Measurements from ENCODE around the gene SEMA5A.

SEMA5A gene

DNA sequence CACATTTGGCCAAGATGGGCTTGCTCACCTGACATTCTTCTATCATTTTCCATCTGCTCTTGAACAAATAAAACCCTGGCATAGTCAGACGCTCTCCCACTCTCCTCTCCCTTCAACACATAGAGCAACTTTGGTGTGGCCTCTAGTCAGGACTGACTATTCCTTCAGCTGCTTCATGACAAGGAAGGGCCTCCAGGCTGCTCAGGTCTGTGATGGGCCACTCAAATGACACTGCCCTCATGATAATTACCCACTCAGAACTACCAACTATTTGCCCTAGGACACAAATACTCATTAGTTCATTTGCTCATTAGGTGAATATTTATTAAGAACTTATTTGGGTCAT, 376.3 kb downstream of the SEMA5A start:
- no peak for DNase-seq (ENCODE audit: low read depth)

DNA sequence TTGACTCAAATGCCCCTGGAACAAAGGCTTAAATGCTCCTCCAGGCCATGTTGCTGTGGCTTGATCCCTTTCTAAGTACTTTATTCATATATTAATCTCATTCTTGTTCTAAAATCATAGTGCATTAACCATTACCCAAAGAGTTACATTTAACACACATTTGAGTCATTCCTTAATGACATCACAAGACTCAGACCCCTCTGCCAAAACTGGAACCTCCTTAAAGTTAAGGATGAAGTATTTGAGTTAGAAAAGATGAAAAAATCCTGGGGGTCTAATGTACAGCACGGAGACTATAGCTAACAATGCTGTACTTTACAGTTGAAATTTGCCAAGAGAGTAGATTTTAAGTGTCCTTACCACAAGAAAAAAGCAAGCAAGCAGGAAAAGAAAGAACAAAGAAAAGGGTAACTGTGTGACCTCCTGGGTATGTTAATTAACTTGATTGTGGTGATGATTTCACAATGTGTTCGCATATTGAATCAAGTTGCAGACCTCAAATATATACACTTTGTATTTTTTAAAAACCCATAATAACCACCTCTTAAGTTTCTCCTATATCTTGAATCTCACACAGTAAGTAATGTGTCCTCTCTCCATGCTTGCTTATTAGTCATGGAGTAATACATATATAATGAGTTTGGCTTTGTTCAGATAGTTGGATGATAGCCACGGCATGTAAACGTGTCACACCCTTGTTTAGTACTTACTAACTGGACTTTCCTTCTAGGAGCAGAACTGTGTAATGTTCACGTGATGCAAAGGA, 376.9 kb downstream of the SEMA5A start:
- DNase-seq (ENCODE audit: low read depth), result no peak

DNA sequence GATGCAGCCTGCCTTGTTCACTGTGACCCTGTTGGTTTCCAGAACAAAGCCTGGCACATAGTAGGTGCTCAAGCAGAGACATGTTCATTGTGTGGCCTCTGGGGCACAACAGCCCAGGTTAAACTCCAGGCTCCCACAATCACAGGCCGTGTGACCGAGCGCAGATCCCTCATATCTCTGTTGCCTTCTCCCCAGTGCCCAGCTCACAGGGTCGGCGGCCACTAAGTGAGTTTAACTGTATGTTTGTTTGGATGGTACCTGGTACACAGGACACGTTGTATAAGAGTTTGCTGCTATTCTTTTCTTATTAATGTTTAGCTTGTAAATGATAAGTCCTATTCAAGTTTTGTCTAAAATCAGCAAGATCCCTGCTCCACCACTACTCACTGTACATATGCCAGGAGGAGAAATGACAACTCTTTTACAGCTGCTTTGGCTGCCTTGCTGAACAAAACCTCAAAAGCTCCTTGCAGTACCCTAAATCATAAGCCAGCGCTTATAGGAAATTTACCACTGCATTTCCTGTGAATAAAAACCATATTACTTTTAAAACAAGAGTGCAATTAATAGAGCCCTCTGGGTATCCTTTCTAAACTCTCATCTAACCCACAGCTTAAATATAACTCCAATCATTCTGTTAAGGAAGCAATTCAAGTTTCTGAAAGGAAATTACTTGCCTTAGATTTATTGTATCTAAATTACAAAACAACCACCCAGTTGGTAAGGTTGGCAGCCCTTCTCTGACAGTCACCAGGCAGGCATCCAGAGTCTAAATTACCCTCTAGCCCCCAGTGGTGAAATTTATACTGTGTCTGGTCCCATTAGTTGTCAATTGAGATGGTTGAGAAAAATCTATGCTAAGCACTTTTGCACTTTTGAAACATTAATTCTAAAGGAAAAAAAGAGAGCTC, 379.4 kb downstream of the SEMA5A start:
- no peak for DNase-seq (ENCODE audit: low read depth)

DNA sequence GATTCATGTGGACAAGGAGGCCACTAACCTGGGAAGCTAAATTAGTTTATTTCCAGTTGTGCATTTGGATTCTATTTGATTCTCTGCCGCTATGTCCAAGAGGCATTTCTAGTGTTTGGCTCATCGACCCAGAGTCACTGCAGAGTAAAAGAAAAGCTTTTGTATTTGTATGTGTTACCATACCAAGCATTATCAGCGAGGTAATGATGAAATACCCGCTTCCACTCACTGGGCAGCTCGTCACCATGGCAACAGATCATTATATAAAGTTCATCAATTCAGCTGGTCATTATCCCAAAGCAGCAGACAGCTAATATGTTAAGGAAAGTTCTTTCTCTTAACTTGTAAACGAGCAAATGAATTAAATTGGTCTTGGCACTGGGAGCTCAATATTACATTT, 380.3 kb downstream of the SEMA5A start:
- no peak for DNase-seq (ENCODE audit: low read depth)

DNA sequence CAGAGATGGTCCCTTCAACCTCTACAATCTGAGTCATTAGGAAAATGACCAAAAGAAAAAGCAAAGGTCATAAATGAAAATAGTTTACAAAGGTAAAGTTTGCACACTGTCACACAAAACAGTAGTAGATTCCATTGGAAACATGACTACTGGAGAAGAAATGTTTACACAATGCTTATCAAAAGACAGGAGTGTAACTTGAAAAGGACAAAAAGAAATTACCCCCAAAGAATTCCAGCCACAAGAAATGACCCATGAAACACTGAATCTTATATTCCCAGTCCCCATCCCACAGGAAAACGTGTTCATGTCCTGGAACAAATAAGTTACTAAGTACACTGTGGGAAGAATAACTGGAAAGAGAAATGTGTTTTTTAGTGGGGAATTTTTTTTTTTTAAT, 385.1 kb downstream of the SEMA5A start:
- DNase-seq (ENCODE audit: low read depth), result no peak

DNA sequence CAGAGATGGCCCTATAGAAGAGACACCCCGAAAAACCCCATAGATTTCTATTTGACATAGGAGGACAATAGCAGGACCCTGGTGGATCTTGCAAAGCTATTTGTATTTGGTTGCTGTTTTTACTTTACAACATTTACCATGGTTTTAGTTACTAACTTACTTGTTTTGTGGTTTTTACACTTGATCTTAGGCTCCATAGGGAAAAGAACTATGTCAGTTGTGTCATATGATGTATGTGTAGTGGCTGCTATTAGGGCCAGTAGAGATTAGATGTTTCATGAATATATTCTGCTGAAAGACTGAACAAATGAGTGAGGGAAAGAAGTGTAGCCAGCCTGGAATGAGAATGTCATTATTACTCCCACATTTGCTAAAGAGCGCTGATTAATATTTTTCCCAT, 388.1 kb downstream of the SEMA5A start:
- DNase-seq (ENCODE audit: low read depth), result no peak

DNA sequence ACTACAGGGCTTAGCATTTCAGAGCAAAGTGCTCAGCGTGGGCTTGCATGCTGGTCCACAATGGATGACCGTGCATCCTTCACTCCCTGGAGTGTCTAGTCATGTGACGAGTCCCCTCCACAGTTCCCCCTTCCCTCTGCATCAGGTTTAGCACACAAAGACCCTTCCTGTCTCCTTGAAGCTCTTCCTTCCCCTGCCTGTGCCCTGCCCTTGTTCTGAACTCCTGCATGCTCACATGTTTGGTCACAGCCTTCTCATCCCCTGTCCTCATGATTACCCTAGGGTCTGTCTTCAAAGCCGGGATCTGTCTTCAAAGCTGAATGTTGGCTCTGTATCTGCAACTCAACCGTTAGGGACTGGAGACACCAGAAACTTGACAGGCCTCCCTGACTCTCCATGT, 388.9 kb downstream of the SEMA5A start:
- DNase-seq (ENCODE audit: low read depth), result no peak

DNA sequence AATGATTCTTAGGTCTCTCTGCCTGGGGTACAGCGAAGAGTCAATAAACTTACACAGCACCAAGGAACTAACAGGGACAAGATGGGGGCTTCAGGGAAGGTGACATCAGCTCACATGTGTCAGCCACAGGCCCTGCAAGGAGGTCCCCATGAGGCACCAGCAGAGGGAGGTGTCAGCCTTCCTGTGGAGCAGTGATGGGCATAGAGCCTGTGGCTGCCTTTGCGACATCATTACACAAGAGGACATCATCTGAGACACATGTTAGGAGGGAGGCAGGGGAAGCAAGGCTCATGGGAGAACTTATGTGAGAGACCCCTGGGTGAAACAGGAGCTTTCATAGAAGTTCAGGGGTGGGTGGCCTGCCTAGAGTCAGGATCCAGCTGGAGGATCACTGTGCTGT, 389.6 kb downstream of the SEMA5A start:
- DNase-seq (ENCODE audit: low read depth), result no peak

DNA sequence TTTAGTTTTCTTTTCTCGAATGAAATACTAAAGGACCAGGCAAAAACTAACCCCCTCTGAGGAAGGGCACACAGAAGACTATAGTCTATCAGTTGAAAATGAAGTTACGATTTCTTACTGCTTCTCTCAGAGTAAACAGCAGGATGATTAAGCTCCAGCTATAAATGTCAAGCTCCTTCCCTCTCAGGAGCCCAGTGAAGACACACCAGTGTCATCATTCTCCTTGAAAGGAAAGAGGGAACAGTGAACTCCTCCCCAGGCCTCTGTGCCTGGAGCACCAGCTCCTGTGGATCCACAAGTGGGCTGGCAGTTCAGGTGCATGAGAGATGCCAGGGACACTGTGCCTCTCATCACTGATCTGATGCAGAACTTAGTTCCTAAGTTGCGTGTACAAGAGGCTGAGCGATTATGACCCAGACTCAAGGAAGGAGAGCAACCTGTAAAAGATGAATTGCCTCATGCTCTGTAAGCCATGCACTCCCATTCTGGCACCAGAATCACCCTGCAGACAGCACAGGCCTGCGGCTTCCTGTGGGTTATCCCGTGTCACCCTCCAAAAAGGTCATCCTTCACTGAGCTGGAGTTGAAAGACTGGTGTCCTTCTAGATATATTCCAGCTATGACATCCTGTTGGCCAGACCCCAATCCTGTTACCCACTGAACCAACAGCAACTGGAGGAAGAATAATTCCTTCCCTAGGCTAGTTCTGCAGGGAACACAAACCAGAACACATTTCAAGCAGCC, 394.0 kb downstream of the SEMA5A start:
- DNase-seq (ENCODE audit: low read depth), result no peak

DNA sequence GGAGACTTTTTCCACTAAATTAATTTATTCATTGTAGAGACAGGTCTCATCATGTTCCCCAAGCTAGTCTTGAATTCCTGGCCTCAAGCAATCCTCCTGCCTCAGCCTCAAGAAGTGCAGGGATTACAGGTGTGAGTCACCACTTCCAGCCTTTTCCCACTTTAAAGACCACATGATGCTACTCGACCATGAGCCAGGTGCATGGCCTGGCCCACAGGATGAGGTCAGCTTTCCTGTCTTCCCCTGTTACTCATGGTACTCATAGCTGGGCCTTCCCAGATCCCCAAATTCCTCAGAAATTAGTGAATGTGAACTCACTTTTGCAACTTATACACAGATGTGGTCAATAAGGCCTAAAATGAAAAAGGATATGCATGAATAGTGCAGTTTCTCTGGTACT, 395.9 kb downstream of the SEMA5A start:
- DNase-seq (ENCODE audit: low read depth), result no peak

DNA sequence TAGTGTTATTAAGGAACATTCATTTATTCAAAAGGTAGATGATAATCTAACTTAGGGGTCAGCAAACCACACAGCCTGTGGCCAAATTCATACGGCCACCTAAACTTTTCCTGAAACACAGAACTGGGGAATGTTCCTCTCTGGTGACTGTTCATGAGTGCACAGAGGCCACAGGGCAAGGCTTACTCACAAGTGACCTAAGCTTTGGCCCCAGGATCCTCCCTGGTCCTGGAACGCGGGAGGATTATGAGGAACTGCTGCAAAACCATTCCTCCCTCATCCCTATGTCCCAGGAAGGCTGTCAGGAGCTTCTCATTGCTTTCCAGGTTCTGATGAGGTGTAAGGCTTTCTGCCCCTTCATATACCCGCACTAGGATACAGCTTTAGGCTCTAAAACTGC, 397.6 kb downstream of the SEMA5A start:
- no peak for DNase-seq (ENCODE audit: low read depth)

DNA sequence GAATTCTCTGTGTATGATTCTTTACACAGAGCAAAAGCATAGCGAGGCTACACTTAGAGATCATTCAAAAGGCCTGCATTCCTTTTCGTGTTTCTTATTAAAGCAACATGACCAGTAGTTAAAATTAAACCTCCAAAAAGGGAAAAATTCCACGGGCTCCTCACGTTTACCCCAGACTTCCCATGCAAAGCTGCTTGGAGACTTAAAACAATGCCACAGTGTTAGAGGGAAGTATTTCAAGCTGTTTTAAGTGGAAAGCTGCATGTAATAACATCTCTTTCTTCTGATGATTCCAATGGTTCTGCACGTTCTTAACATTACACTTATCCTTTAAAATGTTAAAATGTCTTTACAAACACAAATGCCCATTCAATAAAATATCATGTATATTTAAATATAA, 405.2 kb downstream of the SEMA5A start:
- DNase-seq (ENCODE audit: low read depth), result no peak

DNA sequence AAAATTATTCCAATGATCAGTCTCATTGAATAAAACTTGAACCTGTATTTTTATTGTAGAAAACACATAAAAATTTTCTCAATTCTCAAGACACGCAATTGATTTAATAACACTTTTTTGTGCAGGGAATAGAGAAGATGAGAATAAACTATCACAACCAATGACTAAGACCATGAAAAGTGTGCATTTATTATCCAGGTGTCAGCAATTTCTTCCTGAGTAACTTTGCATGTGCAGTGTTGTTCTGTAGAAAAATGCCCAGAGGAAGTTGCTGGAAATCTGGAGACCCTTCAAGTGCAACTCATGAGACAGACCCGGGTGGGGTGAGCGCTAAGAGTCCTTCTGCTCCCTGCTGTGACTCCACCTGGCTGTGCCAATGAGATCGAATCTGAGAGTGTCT, 405.7 kb downstream of the SEMA5A start:
- no peak for DNase-seq (ENCODE audit: low read depth)

DNA sequence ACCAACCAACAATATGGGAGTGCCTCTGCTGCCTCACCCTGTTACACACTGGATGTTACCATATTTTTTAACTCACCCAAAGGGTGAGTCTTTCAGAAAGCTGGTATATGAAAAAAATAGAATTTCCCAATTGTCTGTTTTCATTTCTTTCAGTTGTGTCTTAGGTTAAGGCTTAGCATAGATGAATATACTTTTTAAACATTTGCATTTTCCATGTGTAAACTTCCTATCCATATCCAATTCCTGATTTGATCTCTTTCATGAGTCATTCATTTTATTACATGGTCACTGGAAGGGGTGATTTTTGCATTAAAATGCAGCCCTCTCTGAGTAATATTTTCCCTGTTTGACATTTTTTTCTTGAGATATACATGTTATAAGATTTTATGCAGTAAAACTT, 406.5 kb downstream of the SEMA5A start:
- DNase-seq (ENCODE audit: low read depth), result no peak

DNA sequence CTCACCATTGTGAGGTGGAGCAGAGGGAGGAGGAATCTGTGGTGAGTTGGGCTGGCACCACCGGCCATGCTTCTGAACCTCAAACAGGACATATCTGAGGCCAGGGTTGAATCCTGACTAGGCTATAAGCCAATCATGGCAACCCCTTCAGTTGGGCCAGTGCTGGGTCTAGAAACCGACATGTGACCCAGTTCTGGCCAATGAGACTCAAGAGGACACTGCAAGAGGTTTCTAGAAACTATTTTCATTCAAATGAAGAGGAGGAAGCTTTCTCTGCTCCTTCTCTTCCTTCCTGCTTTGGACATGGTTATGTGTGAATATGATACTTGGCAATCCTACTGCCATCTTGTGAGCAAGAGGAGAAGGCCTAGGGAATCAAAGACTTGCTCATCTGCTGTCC, 417.7 kb downstream of the SEMA5A start:
- no peak for DNase-seq (ENCODE audit: low read depth)

DNA sequence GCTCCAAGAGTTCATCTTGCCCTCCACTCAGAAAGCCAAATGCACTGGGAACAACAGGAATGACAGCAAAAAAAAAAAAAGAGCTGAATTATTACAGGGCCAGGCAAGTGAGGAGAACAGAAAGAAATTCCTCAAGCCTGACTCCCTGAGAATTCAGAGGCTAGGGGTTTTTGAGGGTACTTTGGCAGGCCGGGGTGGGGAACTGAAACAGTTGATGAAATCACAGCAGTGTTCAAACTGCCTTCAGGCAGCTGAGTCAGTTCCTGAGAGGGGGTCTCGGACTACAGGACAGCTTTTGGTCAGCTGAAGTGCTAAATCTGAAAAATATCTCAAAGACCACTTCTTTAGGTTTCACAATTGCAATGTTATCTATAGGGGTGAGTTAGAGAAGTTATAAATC, 419.4 kb downstream of the SEMA5A start:
- no peak for DNase-seq (ENCODE audit: low read depth)

DNA sequence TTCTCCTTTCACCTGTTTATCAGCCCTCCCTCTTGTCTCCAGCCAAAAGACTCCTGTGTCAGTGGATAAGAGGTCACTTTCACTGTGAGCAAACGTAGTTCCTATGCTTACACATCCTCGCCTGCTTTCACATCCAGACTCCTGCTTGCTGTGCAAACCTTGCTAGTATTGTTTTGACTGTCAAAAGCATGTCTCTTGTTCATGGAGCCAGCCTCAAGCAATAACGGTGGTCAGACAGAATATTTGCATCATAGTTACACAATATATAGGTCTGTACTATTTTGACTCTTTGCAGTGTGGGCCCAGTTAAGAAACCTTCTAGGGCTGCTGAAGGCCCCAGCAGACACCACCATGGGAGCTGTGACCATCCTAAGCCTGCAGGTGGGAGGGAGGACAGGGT, 420.0 kb downstream of the SEMA5A start:
- DNase-seq (ENCODE audit: low read depth), result no peak

DNA sequence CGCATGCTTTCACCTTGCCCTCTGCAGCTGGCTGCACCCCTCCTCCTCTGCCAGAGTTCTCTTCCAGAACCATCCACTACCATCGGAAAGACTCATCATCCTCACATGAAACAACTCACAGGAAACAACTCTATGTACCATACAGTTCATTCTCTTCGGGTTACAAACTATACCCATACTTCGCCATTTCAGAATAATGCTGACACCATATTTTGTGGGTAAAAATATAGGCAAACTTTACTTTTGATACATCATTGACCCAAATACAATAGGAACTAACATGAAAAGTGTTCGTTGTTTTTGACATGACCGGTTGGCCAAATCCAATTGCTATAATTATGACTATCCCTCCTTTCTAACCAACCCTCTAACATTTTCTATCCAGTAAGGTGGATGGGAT, 421.0 kb downstream of the SEMA5A start:
- DNase-seq (ENCODE audit: low read depth), result no peak

DNA sequence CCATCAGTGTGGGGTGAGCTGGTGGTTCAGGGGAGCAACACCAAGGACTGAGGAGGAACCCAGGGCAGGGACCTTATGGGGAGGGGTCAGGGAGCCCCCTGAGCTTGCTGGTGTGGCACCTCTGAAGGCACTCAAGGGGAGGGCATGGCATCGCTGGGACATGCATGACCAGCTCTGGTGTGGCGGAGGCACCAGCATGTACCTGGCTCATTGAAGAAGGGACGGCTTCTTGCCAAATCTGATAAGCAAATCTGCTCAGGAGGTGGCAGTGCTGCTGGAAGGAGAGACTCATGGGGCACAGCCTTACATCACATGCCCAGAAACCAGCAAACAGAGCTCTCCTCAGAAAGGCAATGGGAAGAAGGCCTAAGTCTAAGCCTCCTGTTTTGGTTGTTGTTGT, 421.8 kb downstream of the SEMA5A start:
- DNase-seq (ENCODE audit: low read depth), result no peak

DNA sequence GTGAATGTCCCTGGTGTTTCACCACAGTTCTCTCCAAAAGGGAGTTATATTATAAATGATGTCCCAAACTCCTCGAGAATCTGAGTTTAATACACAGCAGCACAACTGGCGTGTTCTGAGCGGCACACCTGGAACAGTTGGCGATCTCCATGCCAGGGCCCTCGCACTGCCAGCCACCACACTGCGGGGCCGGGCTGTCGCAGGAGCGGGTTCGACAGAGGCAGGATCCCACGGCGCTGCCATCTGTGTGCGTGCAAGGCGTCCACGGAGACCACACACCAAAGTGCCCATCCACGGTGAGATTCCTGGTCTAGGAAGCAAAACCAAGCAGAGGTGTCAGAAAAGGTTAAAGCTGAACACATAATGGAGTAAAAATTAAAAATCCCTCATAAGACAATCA, 423.3 kb downstream of the SEMA5A start:
- DNase-seq (ENCODE audit: low read depth), result no peak

DNA sequence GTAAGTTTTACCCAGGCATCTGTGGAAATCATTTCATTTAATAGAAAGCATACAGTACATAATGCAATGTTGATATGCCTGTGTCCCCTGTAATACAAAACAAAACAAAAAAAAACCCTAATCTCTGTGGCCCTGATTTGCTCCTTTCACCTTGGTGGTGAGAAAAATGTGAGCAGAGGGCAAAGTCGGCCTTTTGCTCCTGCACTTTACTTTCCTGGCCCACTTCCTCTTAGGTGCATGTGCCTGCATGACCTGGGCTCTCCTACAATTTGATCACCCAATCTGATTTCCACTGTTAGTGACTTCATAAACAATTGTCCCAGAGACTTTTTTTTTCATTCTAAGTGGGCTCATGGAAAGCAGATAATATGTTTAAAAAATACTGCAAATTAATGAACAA, 424.3 kb downstream of the SEMA5A start:
- no peak for DNase-seq (ENCODE audit: low read depth)

DNA sequence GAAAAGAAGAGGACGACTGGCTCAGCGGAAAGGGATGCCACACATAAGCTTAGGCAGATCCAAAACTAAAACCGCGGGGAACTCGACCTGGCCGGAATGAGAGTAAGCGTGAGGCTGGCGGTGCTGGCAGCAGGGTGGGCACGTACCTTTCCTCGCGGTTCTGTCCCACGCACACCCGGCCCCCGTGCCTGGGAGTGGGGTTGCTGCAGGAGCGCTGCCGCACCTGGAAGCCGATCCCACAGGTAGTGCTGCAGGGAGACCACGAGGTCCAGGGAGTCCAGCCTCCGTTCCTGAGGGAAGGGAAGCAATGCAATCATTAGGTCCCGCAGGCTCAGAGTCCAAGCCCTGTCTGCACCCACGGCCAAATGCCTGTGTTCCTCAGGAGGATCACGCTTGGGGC, 427.0 kb downstream of the SEMA5A start:
- no peak for DNase-seq (ENCODE audit: low read depth)

DNA sequence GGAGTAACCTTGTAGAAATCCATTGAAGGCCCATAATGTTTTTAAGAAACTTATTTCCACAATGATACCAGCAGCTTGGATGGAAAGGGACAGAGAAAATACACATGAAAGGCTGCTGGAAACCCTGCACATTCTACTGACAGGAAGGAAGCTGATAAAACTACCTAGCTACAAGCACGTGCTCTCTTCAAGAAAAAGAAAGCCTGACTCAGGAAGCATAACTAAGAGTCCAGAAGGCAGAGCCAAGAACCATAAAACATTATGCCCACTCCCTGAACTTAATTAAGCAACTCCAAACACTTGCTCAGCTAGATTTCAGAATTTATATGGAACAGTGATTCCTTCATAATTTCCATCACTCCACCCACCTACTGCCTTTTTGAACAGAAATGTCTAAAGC, 430.8 kb downstream of the SEMA5A start:
- DNase-seq (ENCODE audit: low read depth), result no peak

Measured in activated T-helper 9 cell treated with anti-CD3 and anti-CD28 coated beads, Interleukin-2, amount 50 U/mL, for 16 hours (primary cell).